ENCODE measurements around the gene WDR53. TPM values are rescaled to one million over a fixed set of nuclear protein-coding genes. Genes with fewer than 3 reads are reported as not detected.
A peak's percentile ranks its signal among the peaks of the same experiment; 100 is the strongest.
"Not testable (repeated sequence)": the region's sequence is repeated elsewhere in the genome, so short reads cannot be mapped to it uniquely, and the experiment has no call there.

Gene WDR53
- total RNA-seq (10 to 100 TPM in 2 of 10 donors, 1 to 10 TPM in 8; 5.8 to 10.8 (median 8.1) TPM), polyA plus RNA-seq (10 to 100 TPM in 1 of 2 donors, 1 to 10 TPM in 1; 8.3 to 14.7 TPM)
- long read RNA-seq, donor 1, partial matches to known transcripts = 1 of 4 reads
- long read RNA-seq, donor 1, other reads (novel, unspliced or antisense) = 2 of 4 reads
- long read RNA-seq, donor 2, partial matches to known transcripts = 1 of 4 reads
- long read RNA-seq, donor 2, other reads (novel, unspliced or antisense) = 3 of 4 reads
- long read RNA-seq, donor 3, partial matches to known transcripts = 5 of 9 reads
- long read RNA-seq, donor 3, other reads (novel, unspliced or antisense) = 3 of 9 reads

DNA sequence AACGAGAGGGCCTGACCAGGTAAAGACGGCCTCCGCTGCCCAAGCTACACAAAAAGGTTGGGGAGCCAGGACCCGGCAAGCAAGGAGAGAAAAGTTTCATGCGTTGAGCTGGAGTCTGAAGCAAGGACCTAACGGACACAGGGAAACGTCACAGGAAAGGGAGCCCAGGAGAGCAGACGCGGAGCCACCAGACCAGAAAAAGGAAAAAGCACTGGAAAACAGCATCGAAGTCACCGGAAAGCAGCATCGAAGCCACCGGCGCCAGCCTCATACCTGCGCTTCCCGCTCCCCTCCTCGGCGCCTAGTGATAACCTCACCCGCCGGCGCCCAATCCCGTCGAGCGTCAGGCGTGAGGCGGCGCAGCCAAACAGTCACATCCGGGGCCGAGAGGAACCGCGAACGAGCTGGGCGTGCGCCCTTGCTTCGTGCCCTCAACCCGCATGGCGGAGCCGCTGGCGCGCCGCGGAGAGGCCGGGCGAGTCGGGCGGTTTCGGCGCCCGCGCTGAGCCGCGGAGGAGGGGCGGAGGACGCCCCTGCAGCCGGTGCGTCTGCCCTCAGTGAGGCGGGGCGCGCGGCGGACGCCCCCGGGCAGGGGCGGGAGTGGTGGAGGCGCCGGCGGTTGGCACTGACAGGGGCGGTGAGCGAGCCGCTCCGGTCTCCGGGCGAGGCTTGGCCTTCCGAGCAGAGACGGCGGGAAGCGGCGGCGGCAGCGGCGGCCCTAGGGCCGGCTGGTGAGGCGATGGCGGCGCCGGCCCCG lies at the start of gene WDR53, which contains the start of gene FBXO45:
TSS of gene WDR53 (minus strand) at position 309 of the 757 bp plus-strand sequence. CDS start 7,079 bp downstream, outside the sequence.
TSS of gene FBXO45 (plus strand) at position 415 of the 757 bp plus-strand sequence. CDS start at position 740, 325 bp downstream.
- WGBS, 2 donors = 0% methylated on average over 64 to 87 of the region's 87 CpGs

GRCh38 chr3:196617256-196617655 lies 48.9 kb upstream of the WDR53 start:
- H3K4me3 ChIP-seq = no peak overlapping the region
- 65 to 68% methylated on average over 5 of the region's 5 CpGs for WGBS, 2 donors
- DNase-seq (no peak), ATAC-seq (no peak)
- H3K27me3 ChIP-seq = no peaks in the 10 kb centered on the region
- TF ChIP-seq CTCF (IDR thresholded peaks at IDR 0.05) = no peak
- H3K9me3 ChIP-seq = no peaks in the 10 kb centered on the region
- H3K27ac ChIP-seq = peak overlapping the region in 2 of 10 donors; percentile 36 to 46
- H3K36me3 ChIP-seq = no peaks in the 10 kb centered on the region
- peaks cover 0 to 45% (median 19%) of the 10 kb centered on the region in 9 donors for H3K4me1 ChIP-seq
- intact Hi-C loops (cut with DNase I) = no loop called here

More for the DNA sequence above, at the start of gene WDR53, which contains the start of gene FBXO45:
- peak in 1 of 9 donors; percentile 3 for TF ChIP-seq CTCF (IDR thresholded peaks at IDR 0.05)
- ATAC-seq (peak; percentile 99 to 100 (median 99)), DNase-seq (peak; percentile 94)
- H3K9me3 ChIP-seq = no peaks in the 10 kb centered on the region
- H3K27me3 ChIP-seq = no peaks in the 10 kb centered on the region
- intact Hi-C loops (cut with DNase I) = loop anchor here in 1 of 10 donors (10.0 kb wide), 1 partner anchor 376 kb away; the partner anchor contains the start of gene NCBP2
- H3K4me1 ChIP-seq = peaks cover 3 to 54% (median 28%) of the 10 kb centered on the region in 9 donors
- peak within 1 kb of the TSS; percentile 61 to 91 (median 84) for H3K27ac ChIP-seq
- H3K4me3 ChIP-seq = peak within 1 kb of the TSS; percentile 67 to 96 (median 79)
- peaks cover 0 to 32% (median 0%) of the 10 kb centered on the region in 9 donors for H3K36me3 ChIP-seq

DNA sequence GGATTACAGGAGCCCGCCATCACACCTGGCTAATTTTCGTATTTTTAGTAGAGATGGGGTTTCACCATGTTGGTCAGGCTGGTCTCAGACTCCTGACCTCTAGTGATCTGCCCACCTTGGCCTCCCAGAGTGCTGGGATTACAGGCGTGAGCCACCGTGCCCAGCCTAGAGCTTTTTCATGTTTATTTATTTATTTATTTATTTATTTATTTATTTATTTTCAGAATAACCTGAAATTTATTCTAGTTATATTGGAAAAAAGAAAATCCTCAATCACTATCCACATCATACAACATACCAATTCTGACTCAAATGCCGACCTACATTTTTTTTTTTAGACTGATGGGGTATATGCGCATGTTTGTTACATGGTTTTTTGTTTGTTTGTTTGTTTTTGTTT lies 46.9 kb upstream of the WDR53 start:
- DNase-seq; H3K4me3 ChIP-seq; ATAC-seq; H3K9me3 ChIP-seq; H3K36me3 ChIP-seq; H3K27me3 ChIP-seq; H3K27ac ChIP-seq; intact Hi-C loops (cut with DNase I): not testable (repeated sequence)
- 96 to 98% methylated on average over 6 of the region's 6 CpGs for WGBS, 2 donors
- peaks cover 3 to 52% (median 25%) of the 10 kb centered on the region in 9 donors for H3K4me1 ChIP-seq

- Histone ChIP-seq H3K9me3 (peaks cover 0 to 13% (median 0%) of the 10 kb centered on the region in 11 donors), H3K4me3 (peak overlapping the region in 4 of 10 donors; percentile 14 to 30 (median 22)), H3K27me3 (no peaks in the 10 kb centered on the region), H3K27ac (peak overlapping the region in 9 of 10 donors; percentile 52 to 91 (median 83)), H3K36me3 (no peaks in the 10 kb centered on the region), H3K4me1 (peaks cover 3 to 48% (median 29%) of the 10 kb centered on the region in 9 donors)
- ATAC-seq (peak; percentile 59 to 87 (median 70)), DNase-seq (peak in 1 of 2 donors; percentile 28)
- 47 to 60% methylated on average over 10 of the region's 10 CpGs for WGBS, 2 donors
- no peak for TF ChIP-seq CTCF (IDR thresholded peaks at IDR 0.05)
- intact Hi-C loops (cut with DNase I) = loop anchor here in 2 of 10 donors (1.0 to 5.0 kb wide), 4 partner anchors 20 to 75 kb away; no protein-coding TSS in a partner anchor
Measured at GRCh38 chr3:196611761-196612483, 43.6 kb upstream of the WDR53 start.

Data from heart right ventricle (tissue), 16 donors.